Measurements from ENCODE around the gene SGCD.

Gene SGCD

GRCh38 chr5:156706631-156707030 is 379.7 kb downstream of the SGCD start:
- no peak for DNase-seq

- no peak for DNase-seq
These were observed 380.8 kb downstream of the SGCD start for GRCh38 chr5:156707750-156708149.

GRCh38 chr5:156715287-156715686 is 388.3 kb downstream of the SGCD start:
- DNase-seq: no peak

- no peak for DNase-seq
These were observed 389.8 kb downstream of the SGCD start for GRCh38 chr5:156716591-156717380.

- no peak for DNase-seq
These were observed 392.0 kb downstream of the SGCD start for GRCh38 chr5:156718985-156719384.

- DNase-seq: no peak
These were observed 395.4 kb downstream of the SGCD start for GRCh38 chr5:156722358-156722757.

GRCh38 chr5:156735477-156735876 is 408.5 kb downstream of the SGCD start:
- DNase-seq: no peak

GRCh38 chr5:156741516-156741915 is 414.6 kb downstream of the SGCD start:
- DNase-seq: no peak

GRCh38 chr5:156753846-156754245 is 426.9 kb downstream of the SGCD start:
- DNase-seq: no peak

GRCh38 chr5:156755421-156756087 is 428.6 kb downstream of the SGCD start:
- no peak for DNase-seq

- DNase-seq: no peak
These were observed 431.2 kb downstream of the SGCD start for GRCh38 chr5:156758011-156758791.

- DNase-seq: no peak
These were observed 432.2 kb downstream of the SGCD start for GRCh38 chr5:156759156-156759555.

GRCh38 chr5:156762771-156763170 is 435.8 kb downstream of the SGCD start:
- DNase-seq: no peak

- no peak for DNase-seq
These were observed 437.4 kb downstream of the SGCD start for GRCh38 chr5:156764176-156764971.

GRCh38 chr5:156774273-156774672 is 447.3 kb downstream of the SGCD start:
- no peak for DNase-seq

GRCh38 chr5:156778139-156778706 is 451.3 kb downstream of the SGCD start:
- no peak for DNase-seq

- no peak for DNase-seq
These were observed 451.8 kb downstream of the SGCD start for GRCh38 chr5:156778752-156779151.

GRCh38 chr5:156779436-156779835 is 452.5 kb downstream of the SGCD start:
- no peak for DNase-seq

GRCh38 chr5:156783092-156783491 is 456.1 kb downstream of the SGCD start:
- DNase-seq: no peak

- DNase-seq: no peak
These were observed 467.7 kb downstream of the SGCD start for GRCh38 chr5:156794687-156795086.

- no peak for DNase-seq
These were observed 471.2 kb downstream of the SGCD start for GRCh38 chr5:156798201-156798600.

- DNase-seq: no peak
These were observed 472.2 kb downstream of the SGCD start for GRCh38 chr5:156799171-156799570.

GRCh38 chr5:156800929-156801328 is 474.0 kb downstream of the SGCD start:
- no peak for DNase-seq

Data from NCI-H446 (cell line).